IPS-NIHi7 (cell line): ENCODE data around the gene URAD.
"Not testable (repeated sequence)": the region's sequence is repeated elsewhere in the genome, so short reads cannot be mapped to it uniquely, and the experiment has no call there.

ENCODE experiments used
- DNase-seq: peaks from one replicate; pipeline ENCODE4 v3.0.0; 2012; ENCODE audit warnings: mixed read lengths; ENCODE audit errors: extremely low spot score

Gene URAD

GRCh38 chr13:27988520-27988919, at the start of gene URAD:
Gene URAD (minus strand): TSS chr13:27988693. CDS start chr13:27988637, 56 bp downstream.
- no peak for DNase-seq

- no peak for DNase-seq
Measured at GRCh38 chr13:28037399-28037798, 48.9 kb upstream of the URAD start.

- no peak for DNase-seq
Measured at GRCh38 chr13:28035146-28035782, 46.8 kb upstream of the URAD start.

GRCh38 chr13:28033894-28034655, 45.6 kb upstream of the URAD start:
- DNase-seq: no peak

GRCh38 chr13:28032438-28032837, 43.9 kb upstream of the URAD start:
- not testable (repeated sequence) for DNase-seq

GRCh38 chr13:28031896-28032288, 43.4 kb upstream of the URAD start:
- DNase-seq: no peak

GRCh38 chr13:28031220-28031895, 42.9 kb upstream of the URAD start:
- DNase-seq: no peak

GRCh38 chr13:28027607-28028364, 39.3 kb upstream of the URAD start:
- no peak for DNase-seq

GRCh38 chr13:28027071-28027470, 38.6 kb upstream of the URAD start:
- DNase-seq: no peak

GRCh38 chr13:28026508-28026907, 38.0 kb upstream of the URAD start:
- DNase-seq: no peak

GRCh38 chr13:28022848-28023518, 34.5 kb upstream of the URAD start:
- peak; percentile 43 for DNase-seq

GRCh38 chr13:28014301-28014700, 25.8 kb upstream of the URAD start:
- no peak for DNase-seq

GRCh38 chr13:28013482-28013881, 25.0 kb upstream of the URAD start:
- no peak for DNase-seq

- DNase-seq: no peak
Measured at GRCh38 chr13:28012896-28013295, 24.4 kb upstream of the URAD start.

- no peak for DNase-seq
Measured at GRCh38 chr13:28012383-28012782, 23.9 kb upstream of the URAD start.

- no peak for DNase-seq
Measured at GRCh38 chr13:28010046-28010445, 21.6 kb upstream of the URAD start.

- not testable (repeated sequence) for DNase-seq
Measured at GRCh38 chr13:28005016-28005415, 16.5 kb upstream of the URAD start.

GRCh38 chr13:28002886-28003698, 14.6 kb upstream of the URAD start:
- no peak for DNase-seq

GRCh38 chr13:28001837-28002473, 13.5 kb upstream of the URAD start:
- no peak for DNase-seq

- no peak for DNase-seq
Measured at GRCh38 chr13:28001049-28001448, 12.6 kb upstream of the URAD start.
